Astrocyte (in vitro differentiated cells and primary cell): ENCODE measurements around the gene CYGB.

Experiments
- EZH2 ChIP-seq: IDR thresholded peaks from 2 replicates; pipeline ENCODE4 v1.6.1; 2012; ENCODE audit warnings: mild to moderate bottlenecking, low read length, inconsistent platforms; ENCODE audit not compliant: insufficient read depth
- TF ChIP-seq, protein P1 (sequence below): IDR thresholded peaks from 2 replicates; pipeline ENCODE4 v1.5.1; 2011; ENCODE audit warnings: low read depth, mild to moderate bottlenecking, inconsistent platforms, low read length, moderate library complexity; ENCODE audit not compliant: insufficient read depth

DNA sequence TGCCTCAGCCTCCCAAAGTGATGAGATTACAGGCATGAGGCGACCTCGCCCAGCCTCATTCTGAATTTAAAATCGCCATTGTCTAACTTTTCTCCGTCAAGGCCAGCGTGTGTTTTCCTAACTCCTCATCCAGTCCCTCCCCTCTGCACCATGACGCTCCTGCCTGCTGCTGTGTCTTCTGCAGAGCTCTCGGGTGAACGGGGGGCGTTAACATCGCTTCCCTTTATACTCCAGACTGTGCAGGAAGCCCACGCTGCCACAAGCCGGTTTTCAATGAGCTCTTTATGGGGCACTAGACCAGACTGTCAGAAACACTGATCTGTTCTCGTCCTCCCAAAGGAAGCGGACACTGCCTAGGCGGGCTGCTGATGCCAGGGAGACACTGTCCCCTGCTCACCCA lies 56.9 kb downstream of the CYGB start:
- TF ChIP-seq, protein P1, sequence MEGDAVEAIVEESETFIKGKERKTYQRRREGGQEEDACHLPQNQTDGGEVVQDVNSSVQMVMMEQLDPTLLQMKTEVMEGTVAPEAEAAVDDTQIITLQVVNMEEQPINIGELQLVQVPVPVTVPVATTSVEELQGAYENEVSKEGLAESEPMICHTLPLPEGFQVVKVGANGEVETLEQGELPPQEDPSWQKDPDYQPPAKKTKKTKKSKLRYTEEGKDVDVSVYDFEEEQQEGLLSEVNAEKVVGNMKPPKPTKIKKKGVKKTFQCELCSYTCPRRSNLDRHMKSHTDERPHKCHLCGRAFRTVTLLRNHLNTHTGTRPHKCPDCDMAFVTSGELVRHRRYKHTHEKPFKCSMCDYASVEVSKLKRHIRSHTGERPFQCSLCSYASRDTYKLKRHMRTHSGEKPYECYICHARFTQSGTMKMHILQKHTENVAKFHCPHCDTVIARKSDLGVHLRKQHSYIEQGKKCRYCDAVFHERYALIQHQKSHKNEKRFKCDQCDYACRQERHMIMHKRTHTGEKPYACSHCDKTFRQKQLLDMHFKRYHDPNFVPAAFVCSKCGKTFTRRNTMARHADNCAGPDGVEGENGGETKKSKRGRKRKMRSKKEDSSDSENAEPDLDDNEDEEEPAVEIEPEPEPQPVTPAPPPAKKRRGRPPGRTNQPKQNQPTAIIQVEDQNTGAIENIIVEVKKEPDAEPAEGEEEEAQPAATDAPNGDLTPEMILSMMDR = no peak
- TF ChIP-seq EZH2 = no peak
